ENCODE results near the gene DSTYK.

- TF ChIP-seq POLR2A (IDR thresholded peaks at IDR 0.05) (no peak), CTCF (IDR thresholded peaks at IDR 0.05) (no peak)
These were observed 47.2 kb upstream of the DSTYK start for GRCh38 chr1:205258719-205259118.

All from uterus (tissue), 2 donors.